CD4-positive, alpha-beta T cell treated with Interleukin-17A for 4 hours (primary cell): ENCODE data around the gene ELN.

ENCODE experiments used
- DNase-seq: peaks from one replicate; pipeline ENCODE4 v3.0.0-alpha.2; 2020; ENCODE audit warnings: mixed read lengths

Gene ELN

DNA sequence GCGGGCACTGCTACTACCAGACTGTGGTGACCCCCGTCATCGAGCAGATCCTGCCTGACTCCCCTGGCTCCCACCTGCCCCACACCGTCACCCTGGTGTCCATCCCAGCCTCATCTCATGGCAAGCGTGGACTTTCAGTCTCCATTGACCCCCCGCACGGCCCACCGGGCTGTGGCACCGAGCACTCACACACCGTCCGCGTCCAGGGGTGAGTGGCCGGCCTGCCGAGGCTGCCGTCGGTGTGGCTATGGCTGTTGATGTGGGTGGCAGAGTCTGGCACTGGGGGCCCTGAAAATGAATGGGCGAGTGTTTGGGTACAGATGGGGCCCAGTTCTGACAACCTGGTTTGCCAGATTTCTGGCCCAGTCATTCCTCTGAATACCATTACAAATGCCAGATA lies 71.1 kb downstream of the ELN start:
- no peak for DNase-seq

- no peak for DNase-seq
Observed at GRCh38 chr7:74101061-74101681, 73.2 kb downstream of the ELN start.

GRCh38 chr7:74103219-74103772 lies 75.3 kb downstream of the ELN start:
- DNase-seq: no peak

- DNase-seq: no peak
Observed at GRCh38 chr7:74104702-74105101, 76.7 kb downstream of the ELN start.

GRCh38 chr7:74105992-74106391 lies 78.0 kb downstream of the ELN start:
- no peak for DNase-seq

- DNase-seq: no peak
Observed at GRCh38 chr7:74106846-74107245, 78.9 kb downstream of the ELN start.

DNA sequence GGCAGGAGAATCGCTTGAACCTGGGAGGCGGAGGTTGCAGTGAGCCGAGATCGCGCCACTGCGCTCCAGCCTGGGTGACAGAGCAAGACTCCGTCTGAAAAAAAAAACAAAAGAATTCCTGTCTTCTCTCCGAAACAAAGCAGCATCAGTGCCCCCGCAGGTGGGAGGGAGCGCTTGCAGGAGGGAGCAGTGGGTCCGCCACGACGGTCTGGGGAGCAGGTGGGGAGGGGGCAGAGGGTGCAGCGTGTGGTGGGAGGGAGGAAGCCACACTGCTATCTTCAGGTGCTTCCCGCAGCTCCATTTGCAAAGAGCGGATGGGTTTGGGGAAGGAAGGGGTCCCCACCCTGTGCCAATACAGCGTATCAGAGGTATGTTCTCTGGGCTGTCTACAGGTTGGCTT lies 87.4 kb downstream of the ELN start:
- no peak for DNase-seq

DNA sequence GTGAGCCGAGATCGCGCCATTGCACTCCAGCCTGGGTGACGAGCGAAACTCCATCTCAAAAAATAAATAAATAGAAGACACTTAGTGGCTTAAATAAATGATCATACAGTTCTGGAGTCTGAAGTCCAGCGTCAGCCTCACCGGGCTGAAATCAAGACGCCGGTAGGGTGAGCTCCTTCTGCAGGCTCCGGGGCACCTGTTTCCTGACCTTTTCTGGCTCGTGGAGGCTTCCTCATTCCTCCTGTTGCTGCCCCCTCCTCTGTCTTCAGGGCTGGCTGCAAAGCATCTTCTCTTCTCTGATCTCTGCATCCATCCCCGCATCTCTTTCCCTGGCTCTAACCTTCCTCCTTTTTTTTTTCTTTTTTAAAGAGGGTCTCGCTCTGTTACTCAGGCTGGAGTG lies 88.4 kb downstream of the ELN start:
- DNase-seq: no peak
